ENCODE results near the gene GREM2. TPM values are rescaled to one million over a fixed set of nuclear protein-coding genes. Genes with fewer than 3 reads are reported as not detected.

The GREM2 gene
- total RNA-seq, 4 donors from 2014 or later = 0.22 TPM; not detected in 3

GRCh38 chr1:240610636-240611035 is 1.3 kb downstream of the GREM2 start:
- TF ChIP-seq CTCF (IDR thresholded peaks at IDR 0.05; ENCODE audit: low read depth) = no peak

- no peak for TF ChIP-seq CTCF (IDR thresholded peaks at IDR 0.05; ENCODE audit: low read depth)
These were observed 2.4 kb downstream of the GREM2 start for GRCh38 chr1:240609527-240610060.

- TF ChIP-seq CTCF (IDR thresholded peaks at IDR 0.05; ENCODE audit: low read depth) = no peak
These were observed 3.2 kb downstream of the GREM2 start for GRCh38 chr1:240608707-240609106.

- TF ChIP-seq CTCF (IDR thresholded peaks at IDR 0.05; ENCODE audit: low read depth) = no peak
These were observed 4.9 kb downstream of the GREM2 start for GRCh38 chr1:240607006-240607405.

GRCh38 chr1:240602189-240602588 is 9.8 kb downstream of the GREM2 start:
- no peak for TF ChIP-seq CTCF (IDR thresholded peaks at IDR 0.05; ENCODE audit: low read depth)

GRCh38 chr1:240599830-240600229 is 12.1 kb downstream of the GREM2 start:
- no peak for TF ChIP-seq CTCF (IDR thresholded peaks at IDR 0.05; ENCODE audit: low read depth)

- TF ChIP-seq CTCF (IDR thresholded peaks at IDR 0.05; ENCODE audit: low read depth) = no peak
These were observed 12.7 kb downstream of the GREM2 start for GRCh38 chr1:240599299-240599698.

All from subcutaneous adipose tissue (tissue), 4 donors.